Adrenal gland (tissue), 19 donors: Measurements from ENCODE around the gene MAD2L1. TPM values are rescaled to one million over a fixed set of nuclear protein-coding genes. Genes with fewer than 3 reads are reported as not detected.
A peak's percentile ranks its signal among the peaks of the same experiment; 100 is the strongest.

ENCODE experiments used
- DNase-seq, 7 donors: peaks; one replicate each; pipeline ENCODE4 v3.0.0-alpha.2; 2019 to 2020
- H3K27ac ChIP-seq, 5 donors: fragments of 200-600 bp; sonication (generic) in 4 of 5; 1 replicate in 3 of 5; 2 replicates in 2 of 5; pipeline versions ENCODE4 v1.5.1 to v1.8.0; 2016 to 2020; ENCODE audit warnings: mild to moderate bottlenecking in 1 of 5
- H3K27me3 ChIP-seq: fragments of 200-600 bp; 2 replicates; pipeline ENCODE4 v1.8.0; 2021
- H3K36me3 ChIP-seq, 2 donors: fragments of 200-600 bp; replicated peaks in 1 of 2; 1 replicate in 1 of 2; 2 replicates in 1 of 2; pipeline versions ENCODE4 v1.5.1 to v1.8.0; 2018 to 2022
- H3K4me1 ChIP-seq, 2 donors: fragments of 200-600 bp; replicated peaks in 1 of 2; 1 replicate in 1 of 2; 2 replicates in 1 of 2; pipeline versions ENCODE4 v1.5.1 to v1.8.0; 2018 to 2021
- H3K4me3 ChIP-seq, 4 donors: fragments of 200-600 bp; sonication (generic) in 3 of 4; one replicate each; pipeline ENCODE4 v1.5.1; 2016 to 2018
- H3K9me3 ChIP-seq, 3 donors: fragments of 200-600 bp; sonication (generic) in 1 of 3; replicated peaks in 1 of 3; 1 replicate in 2 of 3; 2 replicates in 1 of 3; pipeline versions ENCODE4 v1.5.1 to v1.8.0; 2016 to 2021
- CTCF ChIP-seq, 6 experiments: fragments of 450-650 bp in 4 of 6; fragments of 200-600 bp in 2 of 6; sonication (generic) in 1 of 6; IDR thresholded peaks; 1 replicate in 5 of 6; 2 replicates in 1 of 6; pipeline versions ENCODE4 v1.5.1 to v1.8.0; 2016 to 2021; ENCODE audit warnings: antibody characterized with exemption in 6 of 6, mild to moderate bottlenecking in 2 of 6, moderate library complexity in 1 of 6
- POLR2A ChIP-seq, 2 donors: fragments of 450-650 bp; IDR thresholded peaks; one replicate each; pipeline ENCODE4 v1.6.1; 2017; ENCODE audit warnings: antibody characterized with exemption in 2 of 2, mild to moderate bottlenecking in 2 of 2, moderate library complexity in 1 of 2
- WGBS, 4 donors: extraction: QIAGEN DNeasy Blood & Tissue Kit in 2 of 4; methylation state at CpG; one replicate each; pipeline versions ENCODE4 v1.1.5 to v1.1.7; 2013 to 2017; 5-methylcytosine and 5-hydroxymethylcytosine counted together
- intact Hi-C, 2 donors: fragments of 100-400 bp; cut with DNase I; formaldehyde crosslinking; loops; one replicate each; pipeline versions ENCODE4 v1.14.1 to v1.15.0; 2022 to 2023
- long read RNA-seq, 10 donors: library from polyadenylated mRNA in 3 of 10; unstranded in 2 of 10; stranded (forward) in 1 of 10; transcript quantifications; one replicate each; pipeline ENCODE4 v2.0.0 and lab custom pipeline, GENCODE V29; 2021 to 2026
- polyA plus RNA-seq, 3 donors: library from polyadenylated mRNA; stranded (reverse); fragments of 200-250 nt in 2 of 3; fragments of 350-450 nt in 1 of 3; fragmentation: Illumina TruSeq in 1 of 3; extraction: RNeasy Lipid Tissue Mini Kit (QIAGEN cat#74804) in 1 of 3; gene quantifications; one replicate each; pipeline ENCODE4 v1.2.3, GENCODE V29; 2013 to 2014
- total RNA-seq, 9 donors: library from RNA; depleted of rRNA in 4 of 9; stranded (reverse); fragments of >200 nt in 4 of 9; fragments of 120-200 nt in 1 of 9; fragmentation: NEBNext Ultra II Directional in 1 of 9; extraction: Animal tissue kit (Norgen Biotek cat#: 25700) in 1 of 9; gene quantifications; one replicate each; pipeline versions ENCODE4 v1.1.0 to v1.2.4, GENCODE V29; 2013 to 2023
- donor health status: healthy with polysubstance abuse.
- donor health status: Bipolar disorder and iron deficiency.
- donor health status: DM: yes; HTN: yes; CAD: no.
- donor health status: DM: no; HTN: no; CAD: no.
- donor health status: DM: no; HTN: no; CAD: no.
- donor health status: DM: yes; HTN: yes; CAD: no.

MAD2L1 gene
- total RNA-seq (10 to 100 TPM in 1 of 9 donors, 1 to 10 TPM in 6, under 1 TPM in 2; 0.61 to 18.0 (median 2.5) TPM), polyA plus RNA-seq (1 to 10 TPM in 2 of 3 donors, under 1 TPM in 1; 0.94 to 5.3 (median 1.4) TPM)
- long read RNA-seq, donor 1, full-length matches to known transcripts = 10 of 10 reads
- long read RNA-seq, donor 1, partial matches to known transcripts = 0 of 10 reads
- long read RNA-seq, donor 1, other reads (novel, unspliced or antisense) = 0 of 10 reads
- long read RNA-seq, donor 2, full-length matches to known transcripts = 7 of 7 reads
- long read RNA-seq, donor 2, partial matches to known transcripts = 0 of 7 reads
- long read RNA-seq, donor 2, other reads (novel, unspliced or antisense) = 0 of 7 reads
- long read RNA-seq, donor 3, full-length matches to known transcripts = 7 of 7 reads
- long read RNA-seq, donor 3, partial matches to known transcripts = 0 of 7 reads
- long read RNA-seq, donor 3, other reads (novel, unspliced or antisense) = 0 of 7 reads
- long read RNA-seq, donor 4, full-length matches to known transcripts = 8 of 8 reads
- long read RNA-seq, donor 4, partial matches to known transcripts = 0 of 8 reads
- long read RNA-seq, donor 4, other reads (novel, unspliced or antisense) = 0 of 8 reads
- long read RNA-seq, donor 5, full-length matches to known transcripts = 3 of 3 reads
- long read RNA-seq, donor 5, partial matches to known transcripts = 0 of 3 reads
- long read RNA-seq, donor 5, other reads (novel, unspliced or antisense) = 0 of 3 reads
- long read RNA-seq, donor 6, full-length matches to known transcripts = 2 of 2 reads
- long read RNA-seq, donor 6, partial matches to known transcripts = 0 of 2 reads
- long read RNA-seq, donor 6, other reads (novel, unspliced or antisense) = 0 of 2 reads
- long read RNA-seq, donor 7, full-length matches to known transcripts = 7 of 7 reads
- long read RNA-seq, donor 7, partial matches to known transcripts = 0 of 7 reads
- long read RNA-seq, donor 7, other reads (novel, unspliced or antisense) = 0 of 7 reads
- long read RNA-seq, donor 8, full-length matches to known transcripts = 22 of 22 reads
- long read RNA-seq, donor 8, partial matches to known transcripts = 0 of 22 reads
- long read RNA-seq, donor 8, other reads (novel, unspliced or antisense) = 0 of 22 reads
- long read RNA-seq, donor 9, full-length matches to known transcripts = 16 of 16 reads
- long read RNA-seq, donor 9, partial matches to known transcripts = 0 of 16 reads
- long read RNA-seq, donor 9, other reads (novel, unspliced or antisense) = 0 of 16 reads
- long read RNA-seq, donor 10, full-length matches to known transcripts = 7 of 7 reads
- long read RNA-seq, donor 10, partial matches to known transcripts = 0 of 7 reads
- long read RNA-seq, donor 10, other reads (novel, unspliced or antisense) = 0 of 7 reads

DNA sequence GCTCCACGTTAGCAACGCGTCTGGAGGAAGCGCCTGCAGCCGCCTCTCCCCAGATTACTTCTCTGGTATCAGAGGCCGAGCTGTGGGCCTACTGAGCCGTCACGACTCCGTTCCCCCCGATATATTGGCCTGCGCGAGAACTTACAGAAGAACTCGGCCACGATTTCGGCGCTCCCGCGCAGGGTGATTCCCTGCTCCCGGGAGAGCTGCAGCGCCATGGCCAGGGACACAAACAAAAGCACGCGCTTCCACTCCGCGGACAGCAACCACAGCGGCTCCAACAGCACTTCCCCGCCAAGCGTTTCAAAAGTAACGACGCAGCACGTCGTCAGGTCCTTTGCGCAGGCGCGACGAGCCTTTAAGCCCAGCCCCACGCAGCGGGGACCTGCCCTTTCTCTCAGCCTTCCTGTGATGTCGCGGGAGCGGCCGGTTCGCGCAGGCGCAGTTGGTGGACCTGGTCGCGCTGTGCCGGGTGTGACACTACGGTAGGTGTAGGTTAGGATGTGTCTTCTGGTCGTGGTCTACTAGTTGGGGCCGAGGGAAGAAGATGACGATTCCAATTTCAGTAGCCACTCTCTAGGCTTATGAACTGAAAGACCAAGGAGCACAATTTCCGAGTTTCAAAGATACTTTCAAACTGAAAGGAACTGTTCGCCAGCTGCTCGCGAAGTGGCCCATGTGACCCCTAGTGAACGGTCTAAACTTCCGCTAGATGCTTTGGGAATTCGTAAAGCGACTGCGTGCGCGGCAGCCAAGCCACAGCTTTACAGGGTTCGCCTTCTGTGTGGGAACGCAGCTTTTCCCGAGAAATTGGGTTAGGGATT is at the start of gene MAD2L1:
Gene MAD2L1 (minus strand): TSS at position 332 of the 824 bp plus-strand sequence. CDS start 114 bp downstream, at position 218.
- peak within 1 kb of the TSS; percentile 48 to 85 (median 62) for H3K4me3 ChIP-seq
- H3K9me3 ChIP-seq = no peaks in the 10 kb centered on the region
- H3K4me1 ChIP-seq = peaks cover 12 to 31% of the 10 kb centered on the region in 2 donors
- intact Hi-C loops = no loop called here
- peak within 1 kb of the TSS; percentile 88 to 97 (median 94) for H3K27ac ChIP-seq
- no peaks in the 10 kb centered on the region for H3K36me3 ChIP-seq
- peak; percentile 86 to 93 for TF ChIP-seq POLR2A (IDR thresholded peaks at IDR 0.05)
- TF ChIP-seq CTCF (IDR thresholded peaks at IDR 0.05) = no peak
- no peaks in the 10 kb centered on the region for H3K27me3 ChIP-seq
- WGBS, 4 donors = 0 to 1% (median 0%) methylated on average over 25 to 65 of the region's 65 CpGs
- peak; percentile 99 to 100 (median 99) for DNase-seq

DNA sequence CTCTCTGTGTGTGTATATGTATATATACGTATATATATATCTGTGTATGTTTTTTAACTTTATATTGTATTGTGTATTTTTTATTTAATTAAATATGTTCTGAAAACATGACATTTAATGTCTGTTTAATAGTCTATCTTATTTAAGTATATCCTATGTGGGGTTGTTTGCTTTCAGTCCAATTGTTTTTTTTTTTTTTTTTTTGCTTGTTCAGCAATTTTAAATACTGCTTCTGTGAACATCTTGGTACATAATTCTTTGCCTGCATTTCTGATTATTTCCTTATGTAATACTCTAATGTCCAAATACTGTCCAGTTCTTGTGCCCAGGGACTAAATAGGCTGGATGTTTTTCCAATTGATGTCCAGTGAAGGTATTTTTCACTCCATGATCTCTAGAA is 45.1 kb upstream of the MAD2L1 start:
- Histone ChIP-seq H3K27ac (no peak overlapping the region), H3K9me3 (no peaks in the 10 kb centered on the region), H3K36me3 (no peaks in the 10 kb centered on the region), H3K27me3 (no peaks in the 10 kb centered on the region), H3K4me1 (no peaks in the 10 kb centered on the region), H3K4me3 (no peak overlapping the region)
- no peak for TF ChIP-seq CTCF (IDR thresholded peaks at IDR 0.05)
- WGBS, 4 donors = 96 to 100% (median 96%) methylated on average over 1 of the region's 1 CpG
- DNase-seq = no peak
- intact Hi-C loops = no loop called here

DNA sequence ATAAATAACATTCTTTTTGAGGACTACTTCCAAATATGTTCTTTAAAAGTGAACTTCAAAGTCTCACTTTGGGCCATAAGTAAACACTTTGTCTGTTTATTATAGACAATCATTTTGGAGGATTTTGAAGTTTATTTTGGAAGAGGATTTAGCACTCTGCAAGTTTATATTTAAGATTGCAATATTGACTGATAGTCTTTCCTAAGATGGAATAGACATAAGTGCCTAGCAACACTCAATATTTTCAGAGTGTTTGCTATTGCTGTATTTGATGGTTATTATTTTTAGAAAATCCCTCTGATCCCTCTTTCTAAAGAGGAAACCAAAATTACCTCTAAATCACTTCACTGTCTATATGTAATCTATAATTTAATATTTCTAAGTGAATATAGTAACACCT is 42.8 kb upstream of the MAD2L1 start:
- no peak for TF ChIP-seq POLR2A (IDR thresholded peaks at IDR 0.05)
- TF ChIP-seq CTCF (IDR thresholded peaks at IDR 0.05) = no peak
- Histone ChIP-seq H3K27me3 (no peaks in the 10 kb centered on the region), H3K4me3 (no peak overlapping the region), H3K9me3 (no peaks in the 10 kb centered on the region), H3K4me1 (no peaks in the 10 kb centered on the region), H3K36me3 (no peaks in the 10 kb centered on the region), H3K27ac (no peak overlapping the region)
- intact Hi-C loops = no loop called here
- DNase-seq = no peak
